ENCODE results near the gene OPA1.
"Not testable (repeated sequence)": the region's sequence is repeated elsewhere in the genome, so short reads cannot be mapped to it uniquely, and the experiment has no call there.

OPA1 gene

DNA sequence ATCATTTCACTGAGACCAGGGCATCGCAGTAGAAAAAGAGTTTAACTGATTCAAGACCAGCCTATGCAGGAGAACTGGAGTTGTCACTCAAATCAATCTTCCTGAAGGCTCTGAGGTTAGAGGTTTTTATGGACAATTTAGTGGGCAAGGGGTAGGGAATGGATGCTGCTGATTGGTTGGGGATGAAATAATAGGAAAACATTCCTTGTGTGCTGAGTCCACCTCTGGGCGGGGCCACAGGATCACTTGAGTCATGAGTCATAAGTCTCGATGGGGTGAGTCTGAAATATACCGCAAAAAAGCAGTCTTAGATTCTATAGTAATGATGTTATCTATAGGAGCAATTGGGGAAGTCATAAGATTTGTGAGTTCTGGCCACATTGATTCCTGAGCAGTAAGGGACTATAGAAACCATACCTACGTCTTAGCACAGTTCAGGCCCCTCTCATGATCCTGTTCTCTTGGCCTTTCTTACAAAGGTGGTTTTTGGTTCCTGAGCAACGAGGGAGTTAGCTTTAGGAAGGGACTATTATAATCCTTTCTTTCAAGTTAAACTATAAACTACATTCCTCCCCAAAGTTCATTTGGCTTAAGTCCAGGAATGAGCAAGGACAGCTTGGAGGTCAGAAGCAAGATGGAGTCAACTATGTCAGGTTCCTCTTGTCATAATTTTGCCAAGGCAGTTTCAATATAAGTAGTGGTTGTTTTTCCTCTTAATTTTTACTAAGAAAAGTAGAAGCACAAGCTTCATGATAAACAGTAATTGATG lies 2.7 kb upstream of the OPA1 start:
- peak in 1 of 5 experiments; percentile 18 for DNase-seq

DNA sequence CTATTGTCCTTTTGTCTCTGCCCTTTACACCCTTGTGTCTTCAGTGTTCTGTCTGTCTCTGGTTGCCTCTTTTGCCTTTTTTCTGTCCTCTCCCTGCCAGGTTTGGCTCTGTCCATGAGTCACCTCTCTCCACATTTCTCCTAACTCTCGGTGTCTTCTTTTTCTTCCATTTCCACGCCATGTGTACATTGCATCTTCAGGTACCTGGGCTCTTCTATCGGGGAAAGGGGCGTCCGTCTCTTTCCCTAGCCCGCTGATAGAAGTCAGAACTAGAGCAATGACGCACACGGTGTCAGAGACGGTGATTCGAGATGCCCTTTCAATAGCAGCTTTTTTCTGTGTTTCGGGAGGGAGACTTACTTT lies 641 bp downstream of the OPA1 start:
- DNase-seq = peak in 4 of 5 experiments; percentile 19 to 83 (median 27)

DNA sequence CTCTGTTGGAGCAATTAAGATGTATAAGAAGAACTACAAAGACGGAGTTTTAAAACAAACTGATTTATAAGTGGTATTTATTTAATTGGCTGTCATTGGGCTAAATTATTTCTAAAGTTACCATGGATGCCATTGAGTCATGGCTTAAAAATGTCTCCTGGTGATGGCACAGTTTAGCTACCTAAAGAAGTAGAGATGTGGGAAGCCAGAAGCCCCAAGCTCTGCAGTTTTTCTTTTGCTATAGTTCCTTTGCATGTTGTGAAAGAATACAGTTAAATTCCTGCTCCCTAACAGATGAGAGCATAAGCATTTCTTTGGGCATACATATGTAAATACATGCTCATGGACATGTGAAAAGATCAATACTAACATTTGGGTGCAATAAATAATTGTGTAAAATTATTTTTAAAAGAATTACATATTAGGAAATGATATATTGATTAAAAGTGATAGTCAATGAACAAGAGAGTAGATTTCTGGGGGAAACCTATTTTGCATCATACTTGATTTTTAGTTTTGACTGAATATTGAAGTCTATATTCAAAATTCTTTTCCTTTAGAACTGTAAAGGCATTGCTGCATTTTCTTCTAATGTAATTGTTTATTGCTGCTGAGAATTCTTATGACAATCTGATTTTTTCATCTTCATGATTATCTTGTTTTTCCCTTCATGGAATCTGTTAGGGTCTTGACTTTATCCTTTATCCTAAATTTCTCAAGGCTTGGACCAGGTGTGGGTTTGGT lies 2.1 kb downstream of the OPA1 start:
- DNase-seq = no peak

DNA sequence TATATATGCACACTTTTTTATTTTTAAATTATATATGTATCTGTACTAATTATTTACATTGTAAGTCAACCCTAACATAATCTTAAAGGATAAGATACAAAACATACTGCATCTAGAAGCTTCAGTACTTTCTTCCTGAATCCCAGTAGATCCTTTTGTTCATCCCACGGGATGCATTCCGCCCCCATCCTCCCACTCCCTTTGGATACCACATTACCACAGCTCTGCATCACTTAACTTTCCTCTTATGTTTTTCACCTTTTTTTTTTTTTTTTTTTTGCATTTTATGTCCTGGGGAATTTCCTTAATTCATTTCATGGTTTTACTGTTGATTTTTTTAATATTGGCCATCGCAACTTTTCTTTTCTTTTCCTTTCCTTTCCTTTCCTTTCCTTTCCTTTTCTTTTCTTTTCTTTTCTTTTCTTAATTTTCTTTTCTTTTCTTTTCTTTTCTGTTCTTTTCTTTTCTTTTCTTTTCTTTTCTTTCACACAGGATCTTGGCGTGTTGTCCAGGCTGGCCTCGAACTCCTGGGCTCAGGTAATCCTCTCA lies 3.0 kb downstream of the OPA1 start:
- DNase-seq = no peak

DNA sequence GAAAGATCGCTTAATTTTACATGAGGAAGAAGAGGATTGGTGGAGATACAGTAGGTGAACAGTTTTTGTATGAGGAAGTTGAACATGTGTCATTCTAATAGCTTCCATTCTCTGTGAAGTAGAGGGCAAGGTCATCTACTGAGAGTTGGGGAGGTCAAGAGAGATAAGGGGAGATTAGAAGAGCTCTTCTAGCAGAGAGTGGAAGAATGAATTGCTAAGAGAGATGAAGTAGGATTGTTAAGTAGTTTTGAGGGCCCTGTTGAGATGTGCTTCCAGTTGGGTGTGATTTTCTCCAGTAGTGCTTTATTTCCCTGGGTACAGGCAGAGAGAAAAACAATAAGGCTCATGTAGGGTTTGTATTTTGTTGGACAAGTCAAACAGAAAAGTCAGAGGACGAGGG lies 5.2 kb downstream of the OPA1 start:
- no peak for DNase-seq

DNA sequence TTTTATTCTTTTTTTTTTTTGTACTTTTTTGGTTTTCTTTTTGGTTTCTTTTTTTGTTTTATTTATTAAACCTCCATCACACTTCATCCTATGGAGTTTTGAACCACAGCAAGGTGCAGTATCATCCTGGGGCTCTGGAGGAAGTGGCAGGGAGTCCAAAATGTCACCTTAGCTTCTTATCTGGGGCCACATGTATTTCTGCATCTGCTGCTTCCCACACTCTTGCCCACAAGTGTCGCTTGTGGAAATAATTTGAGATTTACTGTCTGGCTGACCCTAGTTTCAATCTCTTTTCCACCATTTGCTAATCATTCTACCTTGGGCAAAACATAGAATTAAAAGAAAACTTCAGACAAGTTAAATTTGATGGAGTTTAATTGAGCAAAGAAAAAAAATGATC lies 6.4 kb downstream of the OPA1 start:
- DNase-seq = peak in 1 of 5 experiments; percentile 14

DNA sequence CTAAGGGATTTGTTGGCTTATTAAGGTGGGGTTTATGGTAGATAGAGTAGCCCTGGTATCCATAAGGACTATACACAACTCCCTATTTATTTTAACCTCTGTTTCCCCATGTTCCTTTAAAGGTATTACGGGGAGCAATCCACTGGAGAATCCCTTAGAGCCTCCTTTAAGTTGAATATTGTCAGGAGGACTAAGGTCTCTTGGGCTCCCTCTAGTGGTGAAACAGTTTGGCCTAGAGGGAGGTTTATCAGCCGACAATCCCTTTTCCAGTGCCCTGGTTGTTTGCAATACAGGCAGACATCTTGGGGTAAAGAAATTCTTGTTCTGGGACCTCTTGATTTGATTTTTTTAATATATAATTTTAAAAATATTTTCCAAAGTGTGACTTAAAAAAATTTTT lies 12.9 kb downstream of the OPA1 start:
- peak in 3 of 5 experiments; percentile 21 to 63 (median 26) for DNase-seq

DNA sequence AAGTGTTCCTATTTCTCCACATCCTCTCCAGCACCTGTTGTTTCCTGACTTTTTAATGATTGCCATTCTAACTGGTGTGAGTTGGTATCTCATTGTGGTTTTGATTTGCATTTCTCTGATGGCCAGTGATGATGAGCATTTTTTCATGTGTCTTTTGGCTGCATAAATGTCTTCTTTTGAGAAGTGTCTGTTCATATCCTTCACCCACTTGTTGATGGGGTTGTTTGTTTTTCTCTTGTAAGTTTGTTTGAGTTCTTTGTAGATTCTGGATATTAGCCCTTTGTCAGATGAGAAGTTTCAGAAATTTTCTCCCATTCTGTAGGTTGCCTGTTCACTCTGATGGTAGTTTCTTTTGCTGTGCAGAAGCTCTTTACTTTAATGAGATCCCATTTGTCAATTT lies 13.9 kb downstream of the OPA1 start:
- not testable (repeated sequence) for DNase-seq

DNA sequence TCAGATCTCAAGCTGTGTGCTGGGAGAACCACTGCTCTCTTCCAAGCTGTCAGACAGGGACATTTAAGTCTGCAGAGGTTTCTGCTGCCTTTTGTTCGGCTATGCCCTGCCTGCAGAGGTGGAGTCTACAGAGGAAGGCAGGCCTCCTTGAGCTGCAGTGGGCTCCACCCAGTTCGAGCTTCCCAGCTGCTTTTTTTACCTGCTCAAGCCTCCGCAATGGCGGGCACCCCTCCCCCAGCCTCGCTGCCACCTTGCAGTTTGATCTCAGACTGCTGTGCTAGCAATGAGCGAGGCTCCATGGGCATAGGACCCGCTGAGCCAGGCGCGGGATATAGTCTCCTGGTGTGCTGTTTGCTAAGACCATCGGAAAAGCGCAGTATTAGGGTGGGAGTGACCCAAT lies 17.5 kb downstream of the OPA1 start:
- not testable (repeated sequence) for DNase-seq

DNA sequence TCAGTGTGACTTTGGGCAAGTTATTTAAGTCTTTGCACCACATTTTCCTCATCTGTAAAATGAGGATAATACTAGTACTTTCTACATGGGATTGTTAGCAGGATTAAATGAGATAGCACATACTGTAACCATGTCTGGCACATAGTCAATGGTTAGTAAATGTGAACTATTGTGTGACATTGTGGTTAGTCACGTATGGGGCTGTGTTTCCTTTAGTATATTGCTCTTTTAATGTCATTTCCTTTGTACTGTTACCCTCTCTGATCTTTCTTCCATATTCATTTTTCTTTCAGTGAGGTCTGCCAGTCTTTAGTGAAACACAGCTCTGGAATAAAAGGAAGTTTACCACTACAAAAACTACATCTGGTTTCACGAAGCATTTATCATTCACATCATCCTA lies 21.4 kb downstream of the OPA1 start:
- DNase-seq = peak in 1 of 5 experiments; percentile 51

DNA sequence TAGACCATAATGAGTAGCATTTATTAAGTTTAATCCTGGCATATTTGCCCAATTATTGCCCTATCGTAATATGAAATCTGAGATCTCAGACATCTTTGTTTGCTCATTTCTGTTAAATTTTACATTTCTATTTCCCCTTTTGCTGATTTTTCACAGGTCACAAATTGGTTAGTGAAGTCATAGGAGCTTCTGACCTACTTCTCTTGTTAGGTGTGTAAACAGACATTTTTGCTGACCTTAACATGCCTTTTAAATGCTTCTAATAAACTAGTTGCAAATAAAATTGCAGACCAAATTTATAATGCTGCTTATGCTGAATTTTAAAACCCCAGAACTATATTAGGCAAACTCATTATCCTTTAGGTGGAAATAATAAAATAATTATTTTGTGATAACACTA lies 24.6 kb downstream of the OPA1 start:
- DNase-seq = no peak

DNA sequence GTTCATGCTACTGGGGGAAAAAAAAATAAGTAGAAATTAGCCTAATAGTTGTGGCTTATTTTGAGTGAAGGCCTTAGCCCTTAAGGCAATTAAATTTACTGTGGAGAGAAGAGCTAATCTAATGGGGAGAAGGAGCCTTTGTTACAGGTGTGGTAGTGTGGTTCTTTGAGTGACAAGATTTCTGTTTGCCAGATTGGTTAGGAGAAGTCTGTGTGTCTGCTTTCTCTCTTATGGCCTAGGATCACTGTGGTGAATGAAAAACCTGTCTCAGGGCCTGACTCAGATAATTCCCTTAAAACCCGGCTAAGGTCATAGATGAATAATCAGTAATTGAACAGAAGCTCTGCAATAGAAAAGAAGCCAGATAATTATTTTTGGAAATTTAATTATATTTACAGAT lies 27.0 kb downstream of the OPA1 start:
- DNase-seq = peak in 1 of 5 experiments; percentile 66

DNA sequence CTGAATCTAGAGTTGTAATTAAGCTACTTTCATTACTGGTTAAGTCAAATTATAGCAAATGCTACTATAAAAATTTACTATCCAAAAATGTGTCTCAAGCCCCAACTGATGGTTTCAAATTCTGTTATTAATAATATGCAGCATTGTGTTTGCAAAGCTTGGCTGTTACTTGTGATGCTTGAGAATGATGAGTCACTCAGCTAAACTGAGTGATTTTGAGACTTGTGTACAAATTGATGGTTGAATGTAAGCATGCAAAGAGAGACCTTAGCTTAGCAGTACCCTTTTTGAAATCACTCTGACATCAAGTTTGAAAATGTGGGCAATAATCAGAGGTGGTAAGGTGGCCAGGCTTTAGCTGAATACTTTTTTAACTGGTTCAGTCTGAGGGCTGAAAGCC lies 27.6 kb downstream of the OPA1 start:
- DNase-seq = peak in 1 of 5 experiments; percentile 85

DNA sequence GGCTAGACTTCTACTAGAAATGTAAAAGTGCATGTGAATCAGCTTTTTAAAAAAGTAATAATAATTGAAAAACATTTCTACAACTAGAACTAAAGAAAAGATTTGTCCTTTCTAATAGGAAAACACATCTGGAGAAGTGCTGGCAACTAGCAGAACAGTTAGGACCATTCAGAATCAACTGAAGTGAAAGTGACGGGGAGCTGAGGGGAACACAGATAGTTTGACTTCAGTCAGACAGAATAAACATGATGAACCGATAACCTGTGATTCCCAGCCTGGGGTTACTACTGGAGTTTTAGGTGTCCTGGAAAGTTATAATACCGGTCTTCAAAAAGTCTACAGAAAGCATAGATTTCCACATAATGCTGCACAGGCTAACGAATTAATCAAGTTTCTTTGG lies 28.1 kb downstream of the OPA1 start:
- peak in 1 of 5 experiments; percentile 55 for DNase-seq

DNA sequence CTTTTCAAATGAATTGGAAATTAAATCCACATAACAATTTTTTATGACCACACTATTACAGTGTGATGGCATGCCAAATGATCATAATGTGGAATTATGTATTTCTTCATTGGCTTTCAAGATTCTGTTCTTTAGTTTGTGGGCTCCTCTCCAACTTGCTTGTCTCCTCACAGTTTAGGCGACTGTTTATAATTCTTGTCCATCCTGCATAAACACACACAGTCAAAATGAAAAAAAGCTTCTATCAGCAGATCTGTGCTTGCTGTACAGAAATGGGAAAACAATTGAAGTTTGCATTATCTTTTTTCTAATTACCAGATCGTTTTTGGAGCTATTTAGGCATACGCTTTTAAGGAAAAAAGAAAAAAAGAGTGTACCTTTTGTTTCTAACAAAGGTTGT lies 37.0 kb downstream of the OPA1 start:
- no peak for DNase-seq

DNA sequence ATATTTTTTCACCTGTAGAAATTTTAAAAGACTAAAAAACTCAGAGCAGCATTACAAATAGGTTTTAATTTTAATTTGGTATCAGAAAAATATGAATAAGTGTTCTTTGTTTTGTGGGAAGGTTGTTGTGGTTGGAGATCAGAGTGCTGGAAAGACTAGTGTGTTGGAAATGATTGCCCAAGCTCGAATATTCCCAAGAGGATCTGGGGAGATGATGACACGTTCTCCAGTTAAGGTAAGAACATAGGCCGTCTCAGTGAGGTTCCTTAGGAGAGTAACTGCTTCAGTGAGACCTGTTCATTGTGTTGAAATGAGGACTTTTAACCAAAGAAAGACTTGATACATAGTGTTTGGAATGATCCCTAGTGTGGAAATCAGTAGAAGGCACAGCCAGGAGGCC lies 44.8 kb downstream of the OPA1 start:
- no peak for DNase-seq

DNA sequence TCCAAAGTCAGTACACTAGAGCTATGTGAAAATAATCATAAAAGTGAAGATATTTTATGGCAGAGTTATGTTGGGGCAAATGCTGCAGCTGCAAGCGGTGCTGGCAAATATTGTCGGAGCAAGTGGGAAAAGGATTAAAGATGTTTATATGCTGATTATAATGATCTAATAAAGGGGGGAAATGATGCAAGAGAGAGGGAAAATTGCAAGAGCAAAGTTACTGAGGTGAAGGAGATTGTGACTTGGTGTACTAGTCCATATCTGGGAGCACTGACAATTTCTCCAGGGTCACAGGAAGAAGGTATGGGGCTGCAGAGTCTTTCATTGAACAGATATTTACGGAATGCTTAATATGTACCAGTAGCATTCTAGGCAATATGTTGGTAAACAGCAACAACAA lies 45.8 kb downstream of the OPA1 start:
- no peak for DNase-seq

DNA sequence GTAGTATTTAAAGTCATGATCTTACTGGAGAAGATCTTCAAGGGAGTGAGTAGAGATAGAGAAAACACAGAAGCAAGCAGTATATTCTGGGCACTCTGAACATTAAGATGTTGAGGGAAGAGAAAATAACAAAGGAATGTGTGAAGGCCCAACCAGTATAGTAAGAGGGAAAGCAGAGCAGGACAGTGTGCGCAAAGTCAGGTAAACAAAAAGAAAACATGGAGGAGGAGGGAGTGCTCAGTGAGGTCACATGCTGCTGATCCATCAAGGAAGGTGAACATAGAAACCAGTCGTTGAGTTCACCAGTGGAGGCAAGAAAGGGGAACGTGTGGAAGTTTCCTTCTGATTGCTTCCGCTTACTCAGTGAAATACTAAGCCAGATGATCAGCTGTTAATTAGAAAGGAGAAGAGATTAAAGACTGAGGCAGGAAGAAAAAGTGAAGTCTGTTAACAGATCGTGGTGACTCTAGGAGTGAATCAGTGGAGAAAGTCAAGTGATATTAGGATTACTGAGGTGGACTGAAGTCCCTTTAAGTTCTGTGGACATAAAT lies 47.2 kb downstream of the OPA1 start:
- DNase-seq = no peak

DNA sequence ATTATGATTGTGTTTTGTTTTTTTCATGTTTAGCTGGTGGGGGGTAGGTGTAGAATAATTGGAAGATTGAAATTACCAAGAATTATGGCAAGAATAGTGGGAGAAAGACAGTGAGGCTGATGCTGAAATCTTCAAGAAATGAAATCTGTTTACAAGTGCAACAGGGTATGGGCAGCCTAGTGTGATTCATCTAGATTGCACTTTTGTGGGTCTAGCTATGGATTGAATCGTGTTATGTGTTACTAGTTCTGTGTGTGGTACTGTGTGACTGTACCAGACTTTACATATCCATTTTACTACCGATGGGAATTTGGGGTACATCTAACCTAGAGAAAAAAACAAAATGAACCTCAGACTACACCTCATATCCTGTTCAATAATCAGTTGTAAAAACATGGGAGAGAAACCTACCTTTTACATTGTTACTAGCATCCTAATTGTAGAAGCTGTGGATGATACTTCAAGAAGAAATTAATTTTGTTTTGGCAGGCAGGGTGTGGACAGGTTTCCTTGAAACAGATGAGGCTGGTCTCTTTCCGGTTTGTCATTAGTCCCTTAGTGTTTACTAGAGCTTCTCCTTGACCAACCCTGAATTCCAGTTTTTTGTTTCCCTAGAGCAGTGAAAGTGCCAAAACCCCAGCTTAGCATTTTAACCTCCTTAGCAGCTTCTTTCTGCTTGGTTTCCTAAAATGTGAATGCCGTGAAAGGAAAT lies 47.9 kb downstream of the OPA1 start:
- no peak for DNase-seq

DNA sequence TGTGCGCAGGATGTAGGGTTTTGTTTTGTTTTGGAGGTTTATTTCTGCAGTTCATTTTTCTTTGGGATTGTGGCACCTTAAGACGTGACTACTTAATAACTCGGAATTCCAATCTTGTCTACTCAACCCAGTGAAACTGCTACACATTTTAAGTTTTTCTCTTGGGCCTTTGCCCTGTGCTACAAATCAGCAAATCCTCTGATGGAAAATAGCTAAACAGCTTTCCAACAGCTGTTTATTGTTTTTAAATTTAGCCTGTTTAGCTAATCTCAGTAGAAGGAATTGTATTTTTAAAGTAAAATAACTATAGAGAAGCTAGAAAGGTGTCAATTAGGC lies 48.4 kb downstream of the OPA1 start:
- no peak for DNase-seq

DNA sequence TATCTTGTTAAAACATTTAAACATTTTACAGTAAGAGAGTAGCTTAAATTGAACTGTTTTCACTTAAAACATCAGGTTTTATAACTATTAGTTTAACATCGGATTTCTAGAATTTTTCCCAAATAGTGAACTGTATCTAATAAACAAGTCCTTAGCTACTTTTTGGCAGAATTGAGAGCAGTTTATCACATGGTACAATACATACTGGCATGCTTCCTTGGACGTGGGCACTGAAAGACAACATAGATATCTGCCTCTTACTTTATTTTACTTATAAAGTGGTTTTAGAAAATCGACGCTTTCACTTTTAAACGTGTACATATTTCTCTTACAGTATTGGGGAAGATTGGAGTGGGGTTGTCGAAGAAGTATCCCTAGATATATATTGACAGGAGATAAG lies 52.8 kb downstream of the OPA1 start:
- no peak for DNase-seq

DNA sequence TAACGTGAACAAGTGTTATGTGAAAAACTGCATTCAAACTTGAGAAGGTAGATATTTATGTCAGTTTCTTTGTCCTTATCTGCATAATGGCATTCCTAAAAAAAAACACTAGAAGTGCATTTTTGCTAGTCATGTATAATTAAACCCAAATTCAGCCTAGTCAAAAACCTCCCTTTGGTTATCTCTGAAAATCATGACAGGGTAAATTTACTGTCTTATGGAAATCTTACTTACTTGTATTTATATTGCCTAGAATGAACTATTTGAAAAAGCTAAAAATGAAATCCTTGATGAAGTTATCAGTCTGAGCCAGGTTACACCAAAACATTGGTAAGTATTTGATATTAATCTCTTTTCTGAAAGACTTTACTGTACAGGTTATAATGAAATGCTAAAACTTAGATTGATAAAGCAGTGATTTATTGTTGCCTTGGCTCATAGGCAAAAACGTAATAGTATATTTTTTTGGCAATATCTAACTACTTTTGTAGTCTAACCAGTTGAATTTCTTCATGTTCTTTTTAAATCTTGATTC lies 55.6 kb downstream of the OPA1 start:
- no peak for DNase-seq

DNA sequence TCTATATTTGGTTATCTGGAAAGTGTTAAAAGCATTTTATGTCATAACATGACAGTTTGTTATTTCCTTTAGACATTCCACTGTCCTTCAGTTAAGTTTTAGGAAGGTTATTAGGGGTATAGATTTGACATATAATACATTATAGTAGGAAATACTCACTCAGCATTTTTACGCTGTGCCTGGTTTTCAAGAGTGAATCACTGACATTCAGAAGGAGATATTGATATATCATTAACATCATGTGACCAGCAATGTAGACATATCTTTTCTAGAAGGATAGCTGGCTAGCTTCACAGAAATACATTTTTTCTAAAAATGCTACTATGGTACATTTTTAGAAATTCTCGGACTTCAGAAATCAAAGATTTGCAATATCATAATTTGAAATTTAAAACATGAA lies 57.6 kb downstream of the OPA1 start:
- no peak for DNase-seq

Data from T-helper 2 cell (primary cell).